Astrocyte of the spinal cord (primary cell): ENCODE data around the gene CNTNAP5.
A peak's percentile ranks its signal among the peaks of the same experiment; 100 is the strongest.

Experiments used
- DNase-seq: peaks from one replicate; pipeline ENCODE4 v3.0.0; 2011; ENCODE audit warnings: low read depth, low spot score
- H3K4me3 ChIP-seq: 2 replicates; pipeline ENCODE4 v1.5.1; 2011; ENCODE audit warnings: low read depth, mild to moderate bottlenecking, low read length, moderate library complexity
- CTCF ChIP-seq: IDR thresholded peaks from 2 replicates; pipeline ENCODE4 v1.5.1; 2012; ENCODE audit warnings: low read depth, mild to moderate bottlenecking, low read length, inconsistent platforms
- in situ Hi-C: cut with HindIII; loops from 2 replicates; pipeline ENCODE4 v1.10.0; 2017; ENCODE audit warnings: low sequenced_read_pairs

Gene CNTNAP5

GRCh38 chr2:124933883-124934282 lies 908.8 kb downstream of the CNTNAP5 start:
- in situ Hi-C loops = no loop called here
- TF ChIP-seq CTCF = no peak
- no peak overlapping the region for H3K4me3 ChIP-seq
- DNase-seq = no peak

GRCh38 chr2:124953921-124954320 lies 928.8 kb downstream of the CNTNAP5 start:
- in situ Hi-C loops = no loop called here
- DNase-seq = no peak
- no peak for TF ChIP-seq CTCF
- H3K4me3 ChIP-seq = no peak overlapping the region

- peak; percentile 34 for DNase-seq
- no peak for TF ChIP-seq CTCF
- in situ Hi-C loops = no loop called here
- no peak overlapping the region for H3K4me3 ChIP-seq
Measured at GRCh38 chr2:124959581-124959980, 934.5 kb downstream of the CNTNAP5 start.

- no peak for TF ChIP-seq CTCF
- no peak for DNase-seq
- in situ Hi-C loops = no loop called here
- H3K4me3 ChIP-seq = no peak overlapping the region
Measured at GRCh38 chr2:124961132-124961531, 936.0 kb downstream of the CNTNAP5 start.
